GM12874 (cell line): ENCODE results near the gene IL23R.

Source experiments
- TF ChIP-seq, protein P1 (sequence below): IDR thresholded peaks from 2 replicates; pipeline ENCODE4 v1.5.1; 2011; ENCODE audit warnings: low read depth, mild to moderate bottlenecking, control low read depth, low read length, moderate library complexity; ENCODE audit not compliant: insufficient read depth

IL23R gene

DNA sequence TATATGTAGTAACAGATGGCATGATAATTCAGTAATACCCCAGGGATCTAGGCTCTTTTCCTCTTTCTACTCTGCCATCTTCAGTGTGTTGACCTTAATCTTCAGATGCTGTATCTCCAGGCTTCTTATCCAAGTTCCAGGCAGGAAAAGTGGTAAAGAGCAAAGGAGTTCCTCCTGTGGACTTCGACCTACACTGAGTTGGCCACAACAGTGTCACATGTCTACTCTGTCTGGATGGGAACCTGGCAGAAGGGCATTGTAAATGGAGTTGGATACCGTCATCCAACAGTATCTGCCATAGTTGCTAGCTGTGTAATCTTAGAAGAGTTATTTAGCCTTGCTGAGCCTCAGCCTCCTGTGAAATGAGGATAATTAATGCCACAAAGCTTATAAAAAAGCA lies 21.9 kb downstream of the IL23R start:
- TF ChIP-seq, protein P1, sequence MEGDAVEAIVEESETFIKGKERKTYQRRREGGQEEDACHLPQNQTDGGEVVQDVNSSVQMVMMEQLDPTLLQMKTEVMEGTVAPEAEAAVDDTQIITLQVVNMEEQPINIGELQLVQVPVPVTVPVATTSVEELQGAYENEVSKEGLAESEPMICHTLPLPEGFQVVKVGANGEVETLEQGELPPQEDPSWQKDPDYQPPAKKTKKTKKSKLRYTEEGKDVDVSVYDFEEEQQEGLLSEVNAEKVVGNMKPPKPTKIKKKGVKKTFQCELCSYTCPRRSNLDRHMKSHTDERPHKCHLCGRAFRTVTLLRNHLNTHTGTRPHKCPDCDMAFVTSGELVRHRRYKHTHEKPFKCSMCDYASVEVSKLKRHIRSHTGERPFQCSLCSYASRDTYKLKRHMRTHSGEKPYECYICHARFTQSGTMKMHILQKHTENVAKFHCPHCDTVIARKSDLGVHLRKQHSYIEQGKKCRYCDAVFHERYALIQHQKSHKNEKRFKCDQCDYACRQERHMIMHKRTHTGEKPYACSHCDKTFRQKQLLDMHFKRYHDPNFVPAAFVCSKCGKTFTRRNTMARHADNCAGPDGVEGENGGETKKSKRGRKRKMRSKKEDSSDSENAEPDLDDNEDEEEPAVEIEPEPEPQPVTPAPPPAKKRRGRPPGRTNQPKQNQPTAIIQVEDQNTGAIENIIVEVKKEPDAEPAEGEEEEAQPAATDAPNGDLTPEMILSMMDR, result no peak

DNA sequence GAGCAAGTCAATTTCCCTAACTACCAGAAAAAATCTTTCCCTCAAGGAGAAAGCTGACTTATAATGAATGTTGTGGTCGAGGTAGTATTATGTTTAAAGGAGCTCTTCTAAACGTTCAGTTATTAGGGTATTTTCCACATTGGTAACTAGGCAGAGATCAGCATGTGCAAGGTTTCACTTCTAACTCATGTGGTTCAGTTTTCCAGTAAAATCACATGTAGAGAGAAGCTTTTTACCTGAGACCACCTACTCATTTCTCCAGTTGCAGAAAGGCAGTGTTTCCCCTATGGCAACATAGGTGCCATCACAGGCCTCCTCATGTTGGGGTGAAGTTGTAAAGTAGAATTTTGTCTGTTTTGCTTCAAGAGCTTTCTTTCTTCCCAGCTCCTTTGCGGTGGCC lies 23.7 kb downstream of the IL23R start:
- TF ChIP-seq, protein P1, result no peak

- TF ChIP-seq, protein P1, result no peak
Measured at GRCh38 chr1:67190410-67190809, 24.2 kb downstream of the IL23R start.

- TF ChIP-seq, protein P1, result no peak
Measured at GRCh38 chr1:67190942-67191341, 24.7 kb downstream of the IL23R start.

DNA sequence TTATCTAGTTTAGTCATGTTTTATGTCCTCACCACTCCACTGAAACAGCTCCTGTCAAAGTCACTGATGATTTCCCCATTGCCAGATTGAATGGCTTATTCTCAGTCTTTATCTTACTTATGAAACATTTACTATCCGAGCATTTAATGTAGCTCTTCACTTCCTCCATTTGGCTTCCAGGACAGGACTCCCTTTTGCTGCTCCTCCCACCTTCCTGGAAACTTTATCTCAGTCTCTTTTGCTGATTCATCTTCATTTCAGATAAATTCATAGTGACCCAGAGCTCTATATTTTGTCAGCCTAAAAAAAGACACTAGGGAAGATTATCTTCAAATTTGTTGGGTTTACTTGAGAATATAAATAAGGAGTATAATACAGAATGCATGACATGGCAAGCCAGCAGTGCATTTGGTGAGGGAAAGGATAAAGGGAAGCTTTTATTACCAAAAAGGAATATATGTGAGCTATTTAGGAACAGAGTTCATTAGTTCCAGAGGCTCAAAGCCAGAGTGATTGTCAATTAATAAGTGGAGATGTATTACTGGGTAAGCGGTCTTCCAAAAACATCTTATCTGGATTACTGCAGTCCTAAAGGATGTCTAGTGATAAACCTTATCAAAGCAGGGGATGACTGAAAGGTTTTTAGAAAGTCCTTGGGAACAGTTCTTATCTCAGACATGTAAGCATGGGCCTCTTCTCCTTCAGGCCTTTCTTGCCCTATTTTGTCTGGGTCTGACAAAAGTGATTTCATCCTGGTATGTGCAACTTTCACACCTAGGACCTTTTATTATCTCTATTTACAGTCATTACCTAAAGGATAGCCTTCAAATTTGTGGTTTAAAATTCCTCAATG lies 25.6 kb downstream of the IL23R start:
- TF ChIP-seq, protein P1, result no peak

- TF ChIP-seq, protein P1, result no peak
Measured at GRCh38 chr1:67192902-67193301, 26.6 kb downstream of the IL23R start.

GRCh38 chr1:67193704-67194103 lies 27.4 kb downstream of the IL23R start:
- TF ChIP-seq, protein P1, result no peak
